ENCODE results near the gene B4GALNT4.

B4GALNT4 gene

GRCh38 chr11:426851-427250 lies 57.6 kb downstream of the B4GALNT4 start:
- no peak for DNase-seq

- DNase-seq, result no peak
These were observed 59.0 kb downstream of the B4GALNT4 start for GRCh38 chr11:428295-428694.

- DNase-seq, result no peak
These were observed 60.1 kb downstream of the B4GALNT4 start for GRCh38 chr11:429391-429790.

- DNase-seq, result no peak
These were observed 60.7 kb downstream of the B4GALNT4 start for GRCh38 chr11:429931-430456.

Measured in DMS79 treated with DMSO at 0.1 percent for 48 hours (cell line).